Measurements from ENCODE around the gene CRMP1. TPM values are rescaled to one million over a fixed set of nuclear protein-coding genes. Genes with fewer than 3 reads are reported as not detected.
A peak's percentile ranks its signal among the peaks of the same experiment; 100 is the strongest.

Gene CRMP1
- total and polyA plus RNA-seq, 8 donors: 1.2 to 21.4 (median 2.1) TPM; not detected in 1

GRCh38 chr4:5878359-5878758 is 14.5 kb downstream of the CRMP1 start:
- Histone ChIP-seq H3K27me3 (peaks cover 0 to 57% (median 0%) of the 10 kb centered on the region in 3 donors), H3K4me1 (no peaks in the 10 kb centered on the region), H3K9me3 (peaks cover 0 to 9% (median 0%) of the 10 kb centered on the region in 4 donors), H3K4me3 (no peak overlapping the region), H3K36me3 (no peaks in the 10 kb centered on the region), H3K27ac (no peak overlapping the region)
- WGBS, 5 donors: 57 to 75% (median 72%) methylated on average over 6 of the region's 6 CpGs
- DNase-seq: no peak
- TF ChIP-seq CTCF (IDR thresholded peaks at IDR 0.05) (no peak), POLR2A (IDR thresholded peaks at IDR 0.05) (no peak), POLR2AphosphoS5 (IDR thresholded peaks at IDR 0.05) (no peak), EP300 (IDR thresholded peaks at IDR 0.05) (no peak)
- intact Hi-C loops (cut with DNase I; ENCODE audit: low total_unique reads): no loop called here

- Histone ChIP-seq H3K9me3 (peaks cover 0 to 11% (median 0%) of the 10 kb centered on the region in 4 donors), H3K27me3 (peaks cover 0 to 49% (median 0%) of the 10 kb centered on the region in 3 donors), H3K36me3 (no peaks in the 10 kb centered on the region), H3K27ac (no peak overlapping the region), H3K4me1 (no peaks in the 10 kb centered on the region), H3K4me3 (no peak overlapping the region)
- DNase-seq: no peak
- intact Hi-C loops (cut with DNase I; ENCODE audit: low total_unique reads): no loop called here
- 75 to 84% (median 76%) methylated on average over 9 of the region's 9 CpGs for WGBS, 5 donors
- no peak for TF ChIP-seq POLR2A (IDR thresholded peaks at IDR 0.05)
- no peak for TF ChIP-seq POLR2AphosphoS5 (IDR thresholded peaks at IDR 0.05)
- TF ChIP-seq EP300 (IDR thresholded peaks at IDR 0.05): no peak
- no peak for TF ChIP-seq CTCF (IDR thresholded peaks at IDR 0.05)
These were observed 15.5 kb downstream of the CRMP1 start for GRCh38 chr4:5877392-5877791.

- no peak overlapping the region for H3K4me3 ChIP-seq
- no peak for TF ChIP-seq EP300 (IDR thresholded peaks at IDR 0.05)
- no peak for TF ChIP-seq CTCF (IDR thresholded peaks at IDR 0.05)
- no peak for TF ChIP-seq POLR2A (IDR thresholded peaks at IDR 0.05)
- no peak for TF ChIP-seq POLR2AphosphoS5 (IDR thresholded peaks at IDR 0.05)
- peaks cover 0 to 40% (median 0%) of the 10 kb centered on the region in 3 donors for H3K27me3 ChIP-seq
- 31 to 53% (median 38%) methylated on average over 6 of the region's 6 CpGs for WGBS, 5 donors
- no peak overlapping the region for H3K27ac ChIP-seq
- no peaks in the 10 kb centered on the region for H3K4me1 ChIP-seq
- DNase-seq: peak in 1 of 2 donors; percentile 64
- intact Hi-C loops (cut with DNase I; ENCODE audit: low total_unique reads): no loop called here
- H3K9me3 ChIP-seq: peaks cover 0 to 11% (median 0%) of the 10 kb centered on the region in 4 donors
- H3K36me3 ChIP-seq: no peaks in the 10 kb centered on the region
These were observed 18.0 kb downstream of the CRMP1 start for GRCh38 chr4:5874811-5875449.

GRCh38 chr4:5870701-5871100 is 22.2 kb downstream of the CRMP1 start:
- TF ChIP-seq CTCF (IDR thresholded peaks at IDR 0.05) (no peak), EP300 (IDR thresholded peaks at IDR 0.05) (no peak), POLR2A (IDR thresholded peaks at IDR 0.05) (no peak), POLR2AphosphoS5 (IDR thresholded peaks at IDR 0.05) (no peak)
- H3K4me1 ChIP-seq: no peaks in the 10 kb centered on the region
- 66 to 91% (median 76%) methylated on average over 12 to 13 of the region's 13 CpGs for WGBS, 5 donors
- no peak overlapping the region for H3K27ac ChIP-seq
- H3K9me3 ChIP-seq: peaks cover 0 to 5% (median 0%) of the 10 kb centered on the region in 4 donors
- H3K4me3 ChIP-seq: no peak overlapping the region
- DNase-seq: no peak
- H3K36me3 ChIP-seq: no peaks in the 10 kb centered on the region
- intact Hi-C loops (cut with DNase I; ENCODE audit: low total_unique reads): no loop called here
- peaks cover 0 to 28% (median 0%) of the 10 kb centered on the region in 3 donors for H3K27me3 ChIP-seq

Measured in stomach (tissue), 9 donors.